Muscle of back (tissue), 11 donors: ENCODE measurements around the gene KANK2. TPM values are rescaled to one million over a fixed set of nuclear protein-coding genes. Genes with fewer than 3 reads are reported as not detected.

ENCODE experiments used
- DNase-seq, 3 donors: peaks; one replicate each; pipeline versions ENCODE4 v3.0.0 to v3.0.0-alpha.2; 2013
- polyA plus RNA-seq, 10 donors: library from polyadenylated mRNA; unstranded; fragments of 120-200 nt; gene quantifications; one replicate each; pipeline ENCODE4 v1.2.1, GENCODE V29; 2013; ENCODE audit not compliant: insufficient read length in 10 of 10

KANK2 gene
- polyA plus RNA-seq, 10 donors = 99.0 to 131 (median 106) TPM

DNA sequence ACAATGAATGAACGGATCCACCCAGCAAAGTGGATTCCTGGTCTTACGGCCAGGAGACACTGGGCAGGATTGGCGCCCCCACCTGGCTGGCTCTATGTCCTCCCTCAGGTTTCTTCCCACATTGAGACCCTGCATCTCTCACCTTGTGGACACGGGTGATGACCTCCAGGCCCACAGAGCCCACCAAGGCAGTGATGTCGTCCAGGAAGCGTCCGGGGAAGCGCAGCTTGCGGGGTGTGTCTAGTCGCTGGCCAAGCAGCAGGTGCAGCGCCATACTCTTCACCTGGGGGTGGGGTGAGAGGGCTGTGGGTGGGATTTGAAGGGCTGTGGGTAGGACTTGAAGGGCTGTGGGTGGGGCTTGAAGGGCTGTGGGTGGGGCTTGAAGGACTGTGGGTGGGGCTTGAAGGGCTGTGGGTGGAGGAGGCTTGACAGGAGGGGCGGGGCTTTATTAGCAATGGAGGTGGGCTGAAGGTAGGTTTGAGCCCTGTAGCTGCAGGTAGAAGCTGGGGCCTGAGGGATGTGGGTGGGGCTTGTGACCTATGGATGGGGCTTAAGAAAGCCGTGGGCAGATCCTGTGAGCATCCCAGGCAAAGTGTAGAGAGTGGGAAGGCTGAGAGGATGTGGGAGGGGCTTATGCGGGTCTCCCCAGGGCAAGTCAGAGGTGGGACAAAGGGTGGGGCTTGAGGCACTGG, 30.0 kb upstream of the KANK2 start:
- DNase-seq = no peak

DNA sequence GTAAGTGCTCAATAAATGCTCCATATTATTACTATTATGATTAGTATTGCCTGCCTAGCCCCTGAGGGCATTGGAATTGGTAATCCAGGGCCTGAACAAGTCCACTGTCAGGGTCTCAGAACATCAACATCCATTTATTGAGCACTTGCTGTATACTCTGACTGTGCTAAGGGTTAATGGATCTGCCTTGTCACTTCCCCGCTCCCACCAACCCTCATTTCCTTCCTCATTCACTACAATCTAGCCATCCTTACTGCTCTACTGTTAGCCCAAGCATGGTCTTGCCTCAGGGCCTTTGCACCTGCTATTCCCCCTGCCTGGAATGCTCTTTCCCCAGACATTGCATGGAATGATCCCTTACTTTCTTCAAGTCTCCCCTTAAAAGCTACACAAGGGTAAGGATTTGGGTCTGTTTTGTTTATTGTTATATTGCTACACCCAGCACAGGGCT, 29.4 kb upstream of the KANK2 start:
- no peak for DNase-seq

DNA sequence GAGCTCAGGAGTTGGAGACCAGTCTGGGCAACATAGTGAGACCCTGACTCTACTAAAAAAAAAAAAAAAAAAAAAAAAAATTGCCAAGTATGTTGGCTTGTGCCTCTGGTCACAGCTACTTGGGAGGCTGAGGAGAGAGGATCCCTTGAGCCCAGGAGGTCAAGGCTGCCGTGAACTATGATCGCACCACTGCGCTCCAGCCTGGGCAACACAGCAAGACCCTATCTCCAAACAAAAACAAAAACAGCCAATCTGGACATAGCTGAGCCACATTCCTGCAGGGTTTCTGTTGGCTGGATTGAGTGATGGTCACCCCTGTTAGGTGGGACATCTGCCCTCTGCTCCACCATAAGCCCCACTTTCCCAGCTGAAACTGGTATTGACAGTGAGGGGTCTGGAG, 28.5 kb upstream of the KANK2 start:
- DNase-seq = no peak

DNA sequence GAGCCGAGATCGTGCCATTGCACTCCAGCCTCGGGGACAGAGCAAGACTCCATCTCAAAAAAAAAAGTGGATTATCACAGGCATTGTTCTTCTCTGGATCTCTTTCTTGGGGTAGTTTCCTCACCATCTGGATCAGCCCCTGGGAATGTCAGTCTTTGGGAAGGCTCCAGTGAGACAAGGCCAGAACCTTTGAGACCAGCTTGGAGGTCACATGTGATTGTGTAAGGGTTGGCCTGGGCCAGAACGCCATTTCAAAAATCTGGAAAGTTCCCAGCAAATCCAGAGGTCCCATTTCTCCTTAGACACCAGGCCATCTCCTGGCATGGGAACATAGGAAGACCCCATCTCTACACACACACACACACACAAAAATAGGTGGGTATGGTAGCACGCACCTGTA, 27.8 kb upstream of the KANK2 start:
- DNase-seq = no peak

DNA sequence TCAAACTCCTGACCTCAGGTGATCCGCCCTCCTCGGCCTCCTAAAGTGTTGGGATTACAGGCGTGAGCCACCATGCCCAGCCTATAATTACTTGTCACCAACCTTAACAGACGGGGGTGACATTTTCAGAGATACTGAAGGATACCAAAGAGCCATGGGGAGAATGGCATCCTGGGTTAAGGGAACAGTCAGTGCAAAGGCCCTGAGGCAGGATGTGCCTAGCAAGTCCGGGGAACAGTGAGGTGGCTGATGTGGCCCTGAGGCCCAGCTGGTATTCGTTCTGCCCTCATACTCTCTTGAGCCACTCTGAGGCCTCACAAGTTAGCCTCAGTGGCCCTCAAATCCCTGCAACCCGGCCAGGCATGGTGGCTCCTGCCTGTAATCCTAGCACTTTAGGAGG, 27.1 kb upstream of the KANK2 start:
- no peak for DNase-seq

DNA sequence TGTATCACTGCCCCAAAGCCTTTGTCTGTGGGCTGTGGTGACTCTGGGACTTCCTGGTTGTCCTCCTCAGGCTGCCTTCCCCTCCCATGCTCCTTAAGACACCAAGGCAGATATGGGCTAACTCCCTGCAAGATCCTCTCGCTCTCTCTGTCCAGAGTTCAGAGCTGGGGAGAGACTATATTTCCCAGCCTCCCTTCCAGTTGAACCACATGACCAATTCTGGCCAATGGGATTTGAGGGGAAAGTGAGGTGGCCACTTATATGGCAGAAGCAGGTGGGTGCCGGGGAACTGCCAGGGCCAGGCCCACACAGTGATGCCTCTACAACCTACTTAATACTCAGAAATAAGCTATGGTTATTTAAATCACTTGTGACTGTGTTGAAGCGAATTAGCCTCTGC, 25.9 kb upstream of the KANK2 start:
- no peak for DNase-seq

DNA sequence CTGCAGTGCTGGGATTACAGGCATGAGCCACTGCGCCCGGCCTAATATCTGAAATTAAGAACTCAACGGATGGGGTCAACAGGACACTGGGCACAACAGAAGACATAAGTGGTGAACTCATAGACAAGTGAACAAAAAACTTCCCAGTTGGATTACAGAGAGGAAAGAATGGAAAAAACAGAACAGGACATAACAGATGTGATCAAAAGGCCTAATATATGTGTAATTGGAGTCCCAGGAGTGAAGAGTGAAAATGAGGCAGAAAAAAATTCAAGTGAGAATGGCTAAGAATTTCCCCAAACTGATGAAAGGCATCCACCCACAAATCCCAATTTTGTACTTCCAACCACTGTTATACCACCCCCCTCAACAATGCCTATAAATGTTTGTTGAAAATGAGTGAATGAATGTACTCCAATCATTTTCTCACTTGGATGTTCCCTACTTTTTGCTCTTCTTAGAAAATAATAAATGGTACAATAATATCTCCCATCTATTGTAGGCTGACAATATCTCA, 23.8 kb upstream of the KANK2 start:
- no peak for DNase-seq

DNA sequence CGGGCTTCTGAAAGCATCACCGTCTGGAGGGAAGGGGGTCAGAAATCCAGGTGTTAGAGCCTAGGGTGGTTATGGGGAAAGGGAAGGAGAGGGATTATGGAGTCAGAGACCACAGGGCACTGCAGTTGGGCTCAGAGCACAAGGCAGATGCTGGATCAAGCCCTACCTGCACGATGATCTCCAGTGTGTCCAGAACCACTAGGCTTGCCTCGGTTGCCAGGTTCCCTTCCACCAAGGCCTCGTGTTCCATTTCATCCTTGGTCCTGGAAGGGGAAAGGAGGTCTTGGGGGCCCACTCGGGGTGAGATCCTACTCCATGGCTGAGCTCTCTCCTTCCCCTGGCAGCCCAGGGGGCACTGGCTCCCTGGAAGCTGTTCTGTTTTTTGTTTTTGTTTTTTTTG, 17.0 kb upstream of the KANK2 start:
- DNase-seq = no peak

DNA sequence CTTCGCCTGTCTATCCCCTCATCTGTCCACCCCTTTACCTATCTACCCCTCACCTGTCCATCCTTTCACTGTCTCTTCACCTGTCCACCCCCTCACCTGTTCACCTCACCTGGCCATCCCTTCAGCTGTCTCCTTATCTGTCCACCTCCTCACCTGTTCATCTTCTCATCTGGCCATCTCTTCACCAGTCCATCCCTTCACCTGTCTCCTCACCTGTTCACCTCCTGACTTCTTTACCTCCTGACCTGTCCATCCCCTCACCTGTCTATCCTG, 13.2 kb upstream of the KANK2 start:
- no peak for DNase-seq

DNA sequence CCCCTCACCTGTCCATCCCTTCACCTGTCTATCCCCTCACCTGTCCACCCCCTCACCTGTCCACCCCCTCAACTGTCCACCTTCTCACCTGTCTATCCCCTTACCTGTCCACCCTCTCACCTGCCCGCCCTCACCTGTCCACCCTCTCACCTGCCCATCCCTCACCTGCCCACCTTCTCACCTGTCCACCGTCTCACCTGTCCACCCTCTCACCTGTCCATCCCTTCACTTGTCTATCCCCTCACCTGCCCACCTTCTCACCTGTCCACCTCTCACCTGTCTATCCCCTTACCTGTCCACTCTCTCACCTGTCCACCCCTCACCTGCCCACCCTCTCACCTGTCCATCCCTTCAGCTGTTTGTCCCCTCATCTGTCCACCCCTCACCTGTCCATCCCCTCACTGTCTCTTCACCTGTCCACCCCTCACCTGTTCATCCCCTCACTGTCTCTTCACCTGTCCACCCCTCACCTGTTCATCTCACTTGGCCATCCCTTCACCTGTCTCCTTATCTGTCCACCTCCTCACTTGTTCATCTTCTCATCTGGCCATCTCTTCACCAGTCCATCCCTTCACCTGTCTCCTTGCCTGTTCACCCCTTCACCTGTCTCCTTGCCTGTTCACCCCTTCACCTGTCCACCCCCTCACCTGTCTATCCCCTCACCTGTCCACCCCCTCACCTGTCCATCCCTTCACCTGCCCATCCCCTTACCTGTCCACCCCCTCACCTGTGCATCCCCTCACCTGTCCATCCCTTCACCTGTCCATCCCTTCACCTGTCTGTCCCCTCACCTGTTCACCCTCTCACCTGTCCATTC, 12.7 kb upstream of the KANK2 start:
- no peak for DNase-seq

DNA sequence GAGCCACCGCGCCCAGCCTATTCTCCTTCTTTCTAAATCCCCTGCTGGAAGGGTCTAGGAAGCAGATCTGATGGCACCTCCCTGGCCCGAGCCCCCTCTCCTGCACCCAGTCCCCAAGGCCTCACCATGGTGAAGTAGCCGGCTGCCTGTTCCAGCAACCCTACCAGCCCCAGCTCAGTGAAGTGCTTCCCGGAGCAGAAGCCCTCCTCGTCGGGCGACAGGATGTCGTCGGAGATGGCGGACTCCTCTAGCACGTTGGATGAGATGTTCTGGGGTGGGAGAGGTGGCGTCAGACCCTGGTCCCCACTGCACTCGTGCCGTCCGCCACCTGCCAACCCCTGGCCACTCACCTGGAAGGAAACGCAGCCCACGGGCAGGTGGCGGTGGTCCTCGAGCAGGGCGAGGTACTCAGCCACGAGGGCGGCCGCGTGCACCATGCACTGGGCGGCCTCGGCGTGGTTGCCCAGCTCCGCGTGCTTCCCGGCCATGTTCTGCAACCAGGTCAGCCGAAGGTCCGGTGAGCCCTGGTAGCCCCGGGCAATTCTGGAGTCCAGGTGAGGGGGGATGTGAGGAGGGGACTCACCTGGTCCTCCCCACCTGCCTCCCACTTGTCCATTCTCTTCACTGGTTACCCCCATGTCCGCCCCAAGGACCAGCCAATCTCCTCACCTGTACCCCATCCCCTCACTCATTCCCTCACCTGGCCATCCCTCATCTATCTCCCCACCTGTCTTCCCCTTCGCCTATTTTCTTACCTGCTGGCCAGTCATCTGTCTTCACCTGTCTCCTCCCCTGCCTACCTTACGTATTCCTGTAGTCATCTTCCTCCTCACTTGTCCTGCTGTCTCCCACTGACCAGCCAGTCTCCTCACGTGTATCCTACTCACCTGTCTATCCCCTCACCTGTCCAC, 11.5 kb upstream of the KANK2 start:
- DNase-seq = peak in 1 of 3 donors; percentile 51

DNA sequence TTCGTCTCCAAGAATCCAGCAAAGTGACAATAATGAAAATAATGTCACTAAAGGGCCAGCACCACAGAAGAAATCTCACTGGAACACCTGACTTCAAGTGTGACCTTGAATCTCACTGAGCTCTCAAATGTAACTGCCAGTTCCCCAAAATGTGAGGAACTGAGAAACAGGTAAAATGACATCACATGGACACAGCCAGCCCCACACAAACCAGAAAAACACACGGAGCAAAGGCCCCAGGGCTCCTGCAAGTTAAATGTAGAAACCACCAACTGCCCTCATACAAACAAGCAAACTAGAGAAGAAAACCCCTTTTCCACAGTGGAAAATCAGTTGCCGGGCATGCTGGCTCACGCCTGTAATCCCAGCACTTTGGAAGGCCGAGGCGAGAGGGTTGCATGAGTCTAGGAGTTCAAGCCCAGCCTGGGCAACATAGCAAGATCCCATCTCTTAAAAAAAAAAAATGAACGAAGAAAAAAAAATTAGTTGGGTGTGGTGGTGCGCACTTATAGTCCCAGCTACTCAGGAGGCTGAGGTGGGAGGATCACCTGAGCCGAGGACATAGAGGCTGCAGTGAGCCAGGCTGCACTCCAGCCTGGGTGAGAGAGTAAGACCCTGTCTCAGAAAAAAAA, 8.7 kb upstream of the KANK2 start:
- no peak for DNase-seq

DNA sequence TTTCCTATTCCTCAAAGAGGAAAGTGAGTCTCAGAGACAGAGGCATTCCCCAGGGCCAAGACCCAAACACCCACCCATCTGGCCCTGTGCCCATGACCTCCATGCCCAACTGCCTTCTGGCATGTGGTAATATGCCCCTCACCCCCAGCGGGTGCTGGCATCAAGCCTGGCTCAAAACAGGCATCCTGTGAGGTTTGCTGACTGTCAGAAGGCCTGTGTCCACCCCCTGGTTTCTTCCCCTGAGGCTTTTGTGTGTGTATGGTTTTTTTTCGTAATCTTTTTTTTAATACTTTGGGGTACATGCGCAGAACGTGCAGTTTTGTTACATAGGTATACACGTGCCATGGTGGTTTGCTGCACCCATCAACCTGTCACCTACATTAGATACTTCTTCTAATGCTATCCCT, 7.6 kb upstream of the KANK2 start:
- DNase-seq = no peak

DNA sequence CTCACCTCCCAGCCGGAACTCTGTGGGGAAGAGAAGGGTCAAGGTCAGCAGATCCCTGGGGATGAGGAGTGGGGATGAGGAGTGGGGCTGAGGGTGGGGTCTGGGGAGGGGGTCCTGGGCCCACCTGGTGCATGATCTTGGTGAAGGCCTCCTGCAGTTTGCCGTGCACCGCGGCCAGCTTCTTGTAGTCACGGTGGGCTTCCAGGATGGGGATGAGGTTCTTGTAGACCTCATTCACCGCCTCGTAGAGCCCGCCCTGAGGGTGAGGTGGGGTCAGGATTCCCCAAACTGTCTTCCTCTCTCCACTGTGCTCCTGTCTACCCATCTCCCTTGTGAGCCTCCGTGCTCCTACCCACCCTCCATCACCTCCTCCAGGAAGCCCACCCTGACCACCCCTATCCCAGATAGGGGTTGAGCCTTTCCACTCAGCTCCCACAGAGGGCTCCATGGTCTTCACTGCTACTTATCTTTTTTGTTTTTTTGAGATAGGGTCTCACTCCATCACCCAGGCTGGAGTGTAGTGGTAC, 6.8 kb upstream of the KANK2 start:
- DNase-seq = no peak

DNA sequence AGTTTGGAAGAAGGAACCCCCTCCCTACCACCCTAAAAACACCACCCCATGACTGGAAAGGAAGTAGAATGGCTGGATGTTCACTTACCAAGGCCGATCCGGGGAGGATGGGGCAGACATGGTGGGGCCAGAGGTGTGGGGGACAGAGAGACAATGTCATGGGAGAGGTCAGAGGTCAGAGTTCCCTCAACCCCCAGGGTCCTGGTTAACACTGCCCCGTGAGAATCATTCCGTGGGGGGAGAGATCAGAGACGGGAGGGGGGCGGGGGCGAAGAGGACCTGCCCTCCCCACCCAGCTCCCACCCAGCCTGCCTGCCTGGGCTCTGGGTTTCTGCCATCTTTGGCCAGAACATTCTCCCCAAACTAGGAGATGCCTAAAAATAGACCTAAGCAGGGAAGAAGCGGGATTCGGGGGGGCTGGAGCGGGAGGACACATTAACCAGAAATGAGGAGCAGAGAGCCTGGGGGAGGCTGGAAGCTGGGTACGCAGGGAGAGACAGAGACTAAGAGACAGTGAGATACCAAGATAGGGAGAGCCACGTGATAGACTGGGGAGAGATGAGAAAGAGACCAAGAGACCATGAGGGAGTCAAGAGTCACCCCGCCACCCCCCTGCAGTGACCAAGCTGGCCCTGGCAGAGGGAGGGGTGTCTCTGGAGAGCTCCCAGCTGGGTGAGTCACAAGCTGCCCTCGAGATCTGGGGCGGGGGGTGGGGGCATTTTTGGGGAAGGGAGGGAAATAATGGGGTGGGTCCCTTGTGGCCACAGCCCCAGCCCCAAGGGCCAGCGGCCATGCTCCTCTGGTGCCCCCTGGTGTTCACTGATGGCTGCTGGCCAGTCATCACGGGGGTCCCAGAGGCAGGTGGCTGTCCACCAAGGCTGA, 6.1 kb upstream of the KANK2 start:
- peak; percentile 49 to 80 (median 74) for DNase-seq

DNA sequence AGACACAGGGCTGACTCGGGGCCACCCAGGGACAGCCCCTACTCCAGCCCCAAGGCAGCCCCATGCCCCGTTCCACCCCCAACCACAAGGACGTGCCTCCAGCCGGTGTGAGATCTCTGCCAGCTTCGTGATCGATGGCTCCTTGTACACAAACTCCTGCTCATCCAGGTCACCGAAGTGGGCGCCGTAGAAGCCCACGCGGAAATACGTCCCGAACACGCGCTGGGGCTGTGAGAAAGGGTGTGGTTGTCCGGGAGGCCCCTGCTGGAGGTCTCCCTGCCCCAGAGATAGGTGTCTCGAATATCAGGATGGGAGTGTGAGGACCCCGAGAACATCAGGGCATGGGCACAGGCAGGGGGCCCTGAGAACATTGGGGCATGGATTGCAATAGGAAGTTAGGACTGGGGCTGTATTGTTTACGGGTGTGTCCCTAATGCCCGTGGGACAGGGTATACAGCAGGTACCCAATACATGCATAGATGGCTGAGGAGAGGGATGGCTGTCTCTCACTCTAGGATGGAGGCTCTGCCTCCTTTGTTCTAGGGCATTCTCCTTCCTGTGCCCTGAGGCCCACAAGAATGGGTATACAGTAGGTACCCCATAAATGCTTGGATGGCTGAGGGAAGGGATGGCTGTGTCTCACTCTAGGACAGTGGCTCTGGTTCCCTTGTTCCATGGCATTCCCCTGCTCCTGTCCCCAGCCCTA, 5.3 kb upstream of the KANK2 start:
- DNase-seq = no peak

DNA sequence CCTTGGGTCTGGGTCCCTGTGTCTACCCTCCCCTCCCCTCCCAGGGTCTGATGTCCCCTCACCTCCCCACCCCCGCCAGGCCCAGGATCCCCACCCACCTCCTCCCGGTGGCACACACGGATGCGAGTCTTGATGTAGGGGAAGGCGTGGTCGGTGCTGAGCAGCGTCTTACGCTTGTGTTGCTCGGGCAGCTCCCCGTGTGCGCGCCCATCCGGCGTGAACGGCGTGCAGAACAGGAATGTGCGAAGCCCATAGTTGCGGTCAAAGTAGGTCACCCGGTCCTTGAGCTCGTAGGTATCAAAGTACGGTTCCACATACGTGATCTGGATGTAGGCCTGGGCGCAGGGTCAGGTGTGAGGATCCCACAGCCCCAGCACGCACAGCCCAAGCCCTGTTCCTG, 4.4 kb upstream of the KANK2 start:
- no peak for DNase-seq

DNA sequence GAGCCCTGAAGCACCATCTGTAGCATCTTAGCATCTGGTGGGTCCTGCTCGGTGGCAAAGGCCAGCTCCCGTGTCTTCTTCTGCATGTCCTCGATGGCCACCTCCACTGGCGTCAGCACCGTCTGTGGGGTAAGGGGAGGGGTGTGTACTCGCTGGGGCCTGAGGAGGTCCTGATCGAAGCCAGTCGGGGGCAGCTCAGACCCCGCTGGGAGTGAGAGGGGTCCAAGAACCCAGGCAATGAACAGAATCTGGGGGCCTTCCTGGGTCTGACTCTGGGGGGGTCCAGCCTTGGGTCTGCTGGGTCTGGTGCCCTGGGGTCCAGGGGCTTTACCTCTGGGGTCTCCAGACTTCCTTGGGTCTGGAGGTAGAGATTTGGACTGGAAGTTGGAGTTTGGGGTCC, 3.6 kb upstream of the KANK2 start:
- DNase-seq = no peak

DNA sequence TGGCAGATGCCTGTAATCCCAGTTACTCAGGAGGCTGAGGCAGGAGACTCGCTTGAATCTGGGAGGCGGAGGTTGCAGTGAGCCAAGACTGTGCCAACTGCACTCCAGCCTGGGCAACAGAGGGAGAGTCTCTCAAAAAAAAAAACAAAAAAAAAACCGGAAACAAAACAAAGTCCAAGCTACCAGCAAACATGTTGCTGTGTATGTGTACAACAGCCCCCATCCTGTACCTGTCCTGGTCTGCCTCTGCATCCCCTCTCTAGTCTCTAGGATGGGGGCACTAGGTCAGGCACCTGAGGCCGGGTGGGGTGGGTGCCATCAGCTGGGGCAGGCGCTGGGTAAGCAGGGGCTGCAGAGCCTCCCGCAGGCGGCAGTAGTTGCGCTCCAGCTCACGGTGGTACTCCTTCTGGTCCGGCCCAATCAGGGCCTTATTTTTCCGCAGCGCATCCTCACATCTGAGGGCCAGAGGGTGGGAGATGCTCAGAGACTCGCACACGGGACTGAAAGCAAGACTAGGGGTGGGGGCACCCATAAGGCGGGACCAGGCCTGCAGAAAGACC, 2.8 kb upstream of the KANK2 start:
- DNase-seq = no peak

DNA sequence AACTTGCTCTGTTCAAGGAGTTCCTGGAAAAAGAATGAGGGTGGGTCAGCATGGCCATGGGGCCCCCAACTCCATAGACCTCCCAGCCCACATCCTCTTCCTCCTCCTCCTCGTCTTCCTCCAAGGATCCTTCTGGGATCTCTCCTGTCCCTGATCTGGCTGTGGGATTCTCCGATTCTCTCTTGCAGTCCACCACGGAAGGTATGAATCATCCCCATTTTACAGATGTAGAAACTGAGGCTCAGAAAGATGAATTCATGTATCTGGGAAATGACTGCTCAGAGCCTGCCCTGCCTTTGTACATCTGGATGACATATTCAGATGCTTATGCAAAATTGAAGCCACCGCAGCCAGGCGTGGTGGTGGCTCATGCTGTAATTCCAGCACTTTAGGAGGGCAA, 2.2 kb upstream of the KANK2 start:
- DNase-seq = no peak
